Stimulated activated naive CD8-positive, alpha-beta T cell treated with anti-CD3 and anti-CD28 coated beads, Interleukin-15, amount 100 ng/mL, for 72 hours (primary cell): ENCODE measurements around the gene TTLL4.

ENCODE experiments used
- ATAC-seq: fragments of 150-1000 bp; cut with Tn5 transposase; 2 replicates; pipeline ENCODE4 v1.10.0; 2021; ENCODE audit warnings: mild to moderate bottlenecking, moderate library complexity
- DNase-seq, 2 donors: peaks; one replicate each; pipeline ENCODE4 v3.0.0; 2021 to 2022
- H3K27ac Mint-ChIP-seq, 2 donors: one replicate each; pipeline ENCODE4 v1.8.0; 2022; ENCODE audit warnings: mild to moderate bottlenecking in 2 of 2, mixed read lengths in 2 of 2, moderate library complexity in 2 of 2
- H3K27me3 Mint-ChIP-seq: one replicate; pipeline ENCODE4 v1.8.0; 2022; ENCODE audit warnings: mixed read lengths
- H3K4me1 Mint-ChIP-seq: one replicate; pipeline ENCODE4 v1.8.0; 2022; ENCODE audit warnings: mild to moderate bottlenecking, mixed read lengths
- H3K4me3 Mint-ChIP-seq, 2 donors: one replicate each; pipeline ENCODE4 v1.8.0; 2022; ENCODE audit warnings: mild to moderate bottlenecking in 2 of 2, mixed read lengths in 2 of 2, moderate library complexity in 1 of 2
- H3K9me3 Mint-ChIP-seq, 2 donors: one replicate each; pipeline ENCODE4 v1.8.0; 2022; ENCODE audit warnings: mixed read lengths in 2 of 2

Gene TTLL4

GRCh38 chr2:218781691-218782527 lies 71.3 kb downstream of the TTLL4 start, which contains the start of gene CYP27A1:
CYP27A1 (plus strand) TSS chr2:218782147; CDS start chr2:218782183, 36 bp downstream.
- H3K27me3 Mint-ChIP-seq: peaks cover 69% of the 10 kb centered on the region
- no peak within 1 kb of the TSS for H3K27ac Mint-ChIP-seq
- H3K4me3 Mint-ChIP-seq: peak within 1 kb of the TSS; percentile 30 to 52
- DNase-seq (peak in 1 of 2 donors; percentile 3), ATAC-seq (peak; percentile 56)
- H3K4me1 Mint-ChIP-seq: no peaks in the 10 kb centered on the region
- H3K9me3 Mint-ChIP-seq: peaks cover 0 to 11% of the 10 kb centered on the region in 2 donors

- Mint-ChIP-seq H3K4me1 (no peaks in the 10 kb centered on the region), H3K4me3 (no peak overlapping the region), H3K27ac (no peak overlapping the region), H3K9me3 (peaks cover 0 to 5% of the 10 kb centered on the region in 2 donors), H3K27me3 (peaks cover 71% of the 10 kb centered on the region)
- ATAC-seq (no peak), DNase-seq (no peak)
Measured at GRCh38 chr2:218782528-218782844, 71.9 kb downstream of the TTLL4 start.

- ATAC-seq: no peak
- H3K27ac Mint-ChIP-seq: no peak overlapping the region
Measured at GRCh38 chr2:218783688-218784087, 73.1 kb downstream of the TTLL4 start.

GRCh38 chr2:218785103-218785502 lies 74.5 kb downstream of the TTLL4 start:
- H3K27ac Mint-ChIP-seq: no peak overlapping the region
- peaks cover 77% of the 10 kb centered on the region for H3K27me3 Mint-ChIP-seq
- H3K4me1 Mint-ChIP-seq: no peaks in the 10 kb centered on the region
- DNase-seq (no peak), ATAC-seq (no peak)
- no peaks in the 10 kb centered on the region for H3K9me3 Mint-ChIP-seq
- no peak overlapping the region for H3K4me3 Mint-ChIP-seq

More at GRCh38 chr2:218783688-218784087, 73.1 kb downstream of the TTLL4 start:
- no peaks in the 10 kb centered on the region for H3K9me3 Mint-ChIP-seq
- H3K4me3 Mint-ChIP-seq: no peak overlapping the region
- peaks cover 81% of the 10 kb centered on the region for H3K27me3 Mint-ChIP-seq
- DNase-seq: no peak
- H3K4me1 Mint-ChIP-seq: no peaks in the 10 kb centered on the region

- Mint-ChIP-seq H3K4me1 (no peaks in the 10 kb centered on the region), H3K27ac (no peak overlapping the region), H3K27me3 (peaks cover 70% of the 10 kb centered on the region), H3K9me3 (no peaks in the 10 kb centered on the region), H3K4me3 (no peak overlapping the region)
- DNase-seq: no peak
- ATAC-seq: no peak
Measured at GRCh38 chr2:218786133-218786532, 75.5 kb downstream of the TTLL4 start.

GRCh38 chr2:218788529-218789255 lies 78.1 kb downstream of the TTLL4 start:
- ATAC-seq (no peak), DNase-seq (no peak)
- Mint-ChIP-seq H3K4me3 (no peak overlapping the region), H3K27me3 (peaks cover 51% of the 10 kb centered on the region), H3K9me3 (no peaks in the 10 kb centered on the region), H3K4me1 (no peaks in the 10 kb centered on the region), H3K27ac (no peak overlapping the region)

GRCh38 chr2:218792433-218792832 lies 81.8 kb downstream of the TTLL4 start:
- peaks cover 46% of the 10 kb centered on the region for H3K27me3 Mint-ChIP-seq
- no peak overlapping the region for H3K27ac Mint-ChIP-seq
- H3K4me1 Mint-ChIP-seq: no peaks in the 10 kb centered on the region
- H3K9me3 Mint-ChIP-seq: no peaks in the 10 kb centered on the region
- no peak for ATAC-seq
- DNase-seq: no peak
- H3K4me3 Mint-ChIP-seq: no peak overlapping the region

GRCh38 chr2:218796691-218797090 lies 86.1 kb downstream of the TTLL4 start:
- Mint-ChIP-seq H3K4me3 (no peak overlapping the region), H3K27ac (no peak overlapping the region), H3K4me1 (no peaks in the 10 kb centered on the region), H3K9me3 (no peaks in the 10 kb centered on the region), H3K27me3 (peaks cover 35% of the 10 kb centered on the region)
- DNase-seq: no peak
- ATAC-seq: no peak

- peaks cover 32% of the 10 kb centered on the region for H3K27me3 Mint-ChIP-seq
- no peak for DNase-seq
- H3K27ac Mint-ChIP-seq: no peak overlapping the region
- no peaks in the 10 kb centered on the region for H3K4me1 Mint-ChIP-seq
- H3K9me3 Mint-ChIP-seq: peaks cover 0 to under 1% of the 10 kb centered on the region in 2 donors
- H3K4me3 Mint-ChIP-seq: no peak overlapping the region
- no peak for ATAC-seq
Measured at GRCh38 chr2:218798767-218799504, 88.3 kb downstream of the TTLL4 start.

- H3K27ac Mint-ChIP-seq: no peak overlapping the region
- no peak for DNase-seq
- H3K27me3 Mint-ChIP-seq: peaks cover 32% of the 10 kb centered on the region
- peaks cover 3 to 11% of the 10 kb centered on the region in 2 donors for H3K9me3 Mint-ChIP-seq
- ATAC-seq: no peak
- H3K4me1 Mint-ChIP-seq: no peaks in the 10 kb centered on the region
- H3K4me3 Mint-ChIP-seq: no peak overlapping the region
Measured at GRCh38 chr2:218799990-218800389, 89.4 kb downstream of the TTLL4 start.

GRCh38 chr2:218802386-218802994 lies 91.9 kb downstream of the TTLL4 start:
- Mint-ChIP-seq H3K27ac (no peak overlapping the region), H3K4me3 (no peak overlapping the region), H3K4me1 (peaks cover 9% of the 10 kb centered on the region), H3K9me3 (peaks cover 7 to 16% of the 10 kb centered on the region in 2 donors), H3K27me3 (peaks cover 48% of the 10 kb centered on the region)
- DNase-seq: no peak
- no peak for ATAC-seq

- Mint-ChIP-seq H3K4me3 (no peak overlapping the region), H3K27me3 (peaks cover 53% of the 10 kb centered on the region)
Measured at GRCh38 chr2:218804817-218805216, 94.2 kb downstream of the TTLL4 start.

More at GRCh38 chr2:218804817-218805216, 94.2 kb downstream of the TTLL4 start:
- ATAC-seq: no peak
- H3K9me3 Mint-ChIP-seq: peaks cover 7 to 16% of the 10 kb centered on the region in 2 donors
- no peak for DNase-seq
- peaks cover 9% of the 10 kb centered on the region for H3K4me1 Mint-ChIP-seq
- H3K27ac Mint-ChIP-seq: no peak overlapping the region
